Fibroblast of skin of back (primary cell): Measurements from ENCODE around the gene PTGIR.
A peak's percentile ranks its signal among the peaks of the same experiment; 100 is the strongest.

Experiments
- DNase-seq: peaks from one replicate; pipeline ENCODE4 v3.0.0-alpha.2; 2013

The PTGIR gene

DNA sequence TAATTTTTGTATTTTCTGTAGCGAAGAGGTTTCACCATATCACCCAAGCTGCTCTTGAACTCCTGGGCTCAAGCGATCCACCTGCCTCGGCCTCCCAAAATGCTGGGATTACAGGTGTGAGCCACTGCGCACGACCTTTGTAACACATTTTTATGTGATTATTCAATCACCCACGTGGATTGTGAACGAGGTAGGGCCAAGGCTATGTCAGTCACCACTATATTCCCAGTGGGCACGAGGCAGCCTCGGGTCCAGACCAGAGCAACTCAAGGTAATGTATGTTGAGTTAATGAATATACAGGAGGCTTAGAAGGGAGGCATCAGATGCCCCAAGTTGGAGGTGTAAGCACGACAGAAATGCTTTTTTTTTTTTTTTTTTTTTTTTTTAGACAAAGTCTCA is 8.9 kb downstream of the PTGIR start:
- DNase-seq, result no peak

DNA sequence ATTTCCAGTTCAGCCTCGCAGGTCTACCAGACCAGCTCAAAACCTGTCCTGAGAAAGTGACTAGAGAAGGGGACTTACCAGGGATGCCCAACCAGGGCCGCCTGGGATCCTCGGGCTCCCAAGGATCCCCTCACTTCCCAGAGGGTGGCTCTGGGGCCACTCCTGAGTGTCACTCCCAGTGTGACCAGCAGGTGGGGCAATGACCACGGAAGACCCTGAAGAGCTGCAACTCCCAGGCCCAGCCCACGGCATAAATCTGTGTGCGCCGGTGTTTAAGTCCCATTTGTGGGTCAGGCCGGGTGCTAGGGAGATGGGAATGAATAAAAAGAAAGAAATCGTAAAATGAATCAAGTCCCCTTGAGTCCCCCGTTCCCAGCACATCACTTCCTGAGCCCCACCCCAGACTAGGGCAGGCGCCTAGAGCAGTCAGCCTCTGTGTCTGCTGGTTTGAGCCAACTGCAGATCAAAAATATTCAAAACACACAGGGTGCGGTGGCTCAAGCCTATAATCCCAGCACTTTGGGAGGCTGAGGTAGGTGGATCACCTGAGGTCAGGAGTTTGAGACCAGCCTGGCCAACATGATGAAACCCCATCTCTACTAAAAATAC is 10.7 kb downstream of the PTGIR start:
- DNase-seq, result peak; percentile 71

DNA sequence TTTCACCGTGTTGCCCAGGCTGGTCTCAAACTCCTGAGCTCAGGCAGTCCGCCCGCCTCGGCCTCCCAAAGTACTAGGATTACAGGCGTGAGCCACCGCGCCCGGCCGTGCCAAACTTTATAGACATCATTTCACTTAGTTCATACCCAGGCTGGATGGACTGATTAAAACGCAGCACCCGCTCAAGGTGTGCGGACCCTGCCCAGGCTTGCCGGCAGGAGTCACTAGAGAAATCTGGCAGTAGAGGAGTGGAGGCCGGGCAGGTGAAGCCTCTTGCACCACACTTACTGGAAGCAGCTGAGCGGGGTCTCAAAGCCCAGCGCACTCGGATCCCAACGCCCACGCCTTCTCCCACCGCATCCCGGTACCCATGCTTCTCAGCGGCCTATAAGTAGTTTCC is 11.4 kb downstream of the PTGIR start:
- no peak for DNase-seq

DNA sequence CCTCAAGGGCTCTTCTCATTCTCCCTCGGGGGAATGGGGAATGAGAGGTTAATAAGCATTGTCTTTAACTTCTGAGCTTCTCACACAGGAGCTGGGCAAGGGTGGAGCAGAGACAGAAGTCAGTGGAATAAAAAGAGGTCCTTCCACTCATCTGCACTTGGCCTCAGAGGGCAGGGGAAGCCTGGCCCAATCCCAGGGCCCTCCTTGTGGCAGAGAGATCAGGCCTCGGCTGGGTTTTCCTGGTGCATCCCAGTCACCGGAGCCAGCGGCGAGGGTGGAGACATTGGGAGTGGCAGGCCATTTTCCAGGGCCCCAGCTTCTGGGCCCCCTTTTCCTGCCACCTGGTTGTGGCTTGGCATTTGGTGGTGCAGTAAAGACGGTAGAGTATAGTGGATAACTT is 13.1 kb downstream of the PTGIR start:
- DNase-seq, result no peak

DNA sequence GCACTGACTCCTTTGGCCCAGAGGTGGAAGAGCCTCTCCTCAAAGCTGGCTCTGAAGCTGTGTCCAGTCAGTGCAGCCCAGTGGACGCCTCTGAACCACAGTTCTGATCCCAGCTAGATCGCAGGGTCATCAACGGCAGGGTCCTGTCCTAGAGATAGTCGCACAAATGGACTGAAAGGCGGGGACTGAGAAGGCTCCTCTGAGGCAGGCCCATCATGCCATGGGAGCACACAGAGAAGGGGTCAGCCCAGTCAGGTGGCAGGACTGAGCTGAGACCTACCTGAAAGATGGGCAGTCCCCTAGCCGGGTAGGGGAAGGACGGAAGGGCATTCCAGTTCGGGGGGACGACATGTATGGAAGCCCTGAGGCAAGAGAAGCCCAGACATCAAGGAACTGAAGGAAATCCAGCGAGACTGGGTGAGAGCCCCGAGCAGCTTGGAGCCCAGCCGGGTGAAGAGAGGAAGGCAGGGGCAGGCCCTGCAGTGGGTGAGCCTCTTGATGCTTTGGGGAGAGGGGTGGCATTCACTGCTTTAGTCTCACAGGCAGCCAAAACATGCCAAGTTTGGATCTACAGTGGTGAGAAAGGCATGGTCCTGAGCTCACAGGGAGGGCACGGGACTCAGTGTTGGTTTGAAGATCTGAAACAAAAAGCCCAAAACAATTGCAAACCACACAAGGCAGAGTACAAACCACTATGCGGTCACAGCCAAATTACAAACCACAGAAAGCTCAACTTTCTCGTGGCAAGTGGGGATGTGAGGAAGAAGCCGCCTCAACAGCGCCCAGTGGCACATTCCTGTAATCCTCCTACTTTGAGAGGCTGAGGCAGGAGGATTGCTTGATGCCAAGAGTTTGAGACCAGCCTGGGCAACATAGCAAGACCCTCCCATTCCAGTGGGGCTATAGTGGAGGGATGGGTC is 13.8 kb downstream of the PTGIR start:
- DNase-seq, result no peak

GRCh38 chr19:46610413-46610775 is 14.5 kb downstream of the PTGIR start:
- no peak for DNase-seq

DNA sequence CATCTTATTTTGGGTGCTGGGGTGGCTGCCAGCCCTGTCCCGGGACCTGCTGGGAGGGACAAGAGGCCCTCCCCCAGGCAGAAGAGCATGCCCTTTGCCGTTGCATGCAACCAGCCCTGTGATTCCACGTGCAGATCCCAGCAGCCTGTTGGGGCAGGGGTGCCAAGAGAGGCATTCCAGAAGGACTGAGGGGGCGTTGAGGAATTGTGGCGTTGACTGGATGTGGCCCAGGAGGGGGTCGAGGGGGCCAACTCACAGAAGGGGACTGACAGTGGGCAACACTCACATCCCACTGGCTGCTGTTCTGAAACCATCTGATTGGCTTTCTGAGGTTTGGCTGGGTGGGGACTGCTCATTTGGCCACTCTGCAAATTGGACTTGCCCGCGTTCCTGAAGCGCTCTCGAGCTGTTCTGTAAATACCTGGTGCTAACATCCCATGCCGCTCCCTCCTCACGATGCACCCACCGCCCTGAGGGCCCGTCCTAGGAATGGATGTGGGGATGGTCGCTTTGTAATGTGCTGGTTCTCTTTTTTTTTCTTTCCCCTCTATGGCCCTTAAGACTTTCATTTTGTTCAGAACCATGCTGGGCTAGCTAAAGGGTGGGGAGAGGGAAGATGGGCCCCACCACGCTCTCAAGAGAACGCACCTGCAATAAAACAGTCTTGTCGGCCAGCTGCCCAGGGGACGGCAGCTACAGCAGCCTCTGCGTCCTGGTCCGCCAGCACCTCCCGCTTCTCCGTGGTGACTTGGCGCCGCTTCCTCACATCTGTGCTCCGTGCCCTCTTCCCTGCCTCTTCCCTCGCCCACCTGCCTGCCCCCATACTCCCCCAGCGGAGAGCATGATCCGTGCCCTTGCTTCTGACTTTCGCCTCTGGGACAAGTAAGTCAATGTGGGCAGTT is 15.1 kb downstream of the PTGIR start:
- DNase-seq, result no peak

DNA sequence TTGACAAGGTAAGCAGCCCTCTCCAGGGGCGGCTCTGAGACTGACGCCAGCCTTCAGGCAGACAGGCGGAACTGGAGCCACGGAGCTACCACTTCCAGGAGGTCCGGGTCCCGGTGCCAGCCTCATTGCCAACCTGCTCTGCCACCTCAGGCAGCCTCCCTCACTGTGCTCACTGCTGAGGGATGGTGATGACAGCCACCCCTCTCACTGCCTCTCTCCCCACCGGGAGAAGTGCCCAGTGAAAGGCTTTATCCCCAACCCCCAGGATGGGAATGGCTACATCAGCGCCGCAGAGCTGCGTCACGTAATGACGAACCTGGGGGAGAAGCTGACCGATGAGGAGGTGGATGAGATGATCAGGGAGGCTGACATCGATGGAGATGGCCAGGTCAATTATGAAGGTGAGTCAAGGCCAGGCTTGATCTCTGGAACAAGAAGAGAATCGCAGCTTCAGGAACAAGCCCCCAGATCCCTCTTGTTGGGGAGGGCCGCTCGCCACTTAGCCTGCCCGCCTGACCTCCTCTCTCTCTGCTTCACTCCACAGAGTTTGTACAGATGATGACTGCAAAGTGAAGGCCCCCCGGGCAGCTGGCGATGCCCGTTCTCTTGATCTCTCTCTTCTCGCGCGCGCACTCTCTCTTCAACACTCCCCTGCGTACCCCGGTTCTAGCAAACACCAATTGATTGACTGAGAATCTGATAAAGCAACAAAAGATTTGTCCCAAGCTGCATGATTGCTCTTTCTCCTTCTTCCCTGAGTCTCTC is 16.1 kb downstream of the PTGIR start:
- no peak for DNase-seq

DNA sequence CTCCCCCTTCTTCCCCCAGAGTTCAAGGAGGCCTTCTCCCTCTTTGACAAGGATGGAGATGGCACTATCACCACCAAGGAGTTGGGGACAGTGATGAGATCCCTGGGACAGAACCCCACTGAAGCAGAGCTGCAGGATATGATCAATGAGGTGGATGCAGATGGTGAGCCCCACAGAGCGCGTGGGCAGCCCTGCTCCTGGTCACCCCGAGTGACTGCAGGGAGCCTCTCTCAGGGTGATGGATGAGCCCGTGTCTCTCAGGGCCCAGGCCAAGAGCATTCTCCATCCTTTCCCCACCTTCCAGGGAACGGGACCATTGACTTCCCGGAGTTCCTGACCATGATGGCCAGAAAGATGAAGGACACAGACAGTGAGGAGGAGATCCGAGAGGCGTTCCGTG is 16.7 kb downstream of the PTGIR start:
- no peak for DNase-seq

DNA sequence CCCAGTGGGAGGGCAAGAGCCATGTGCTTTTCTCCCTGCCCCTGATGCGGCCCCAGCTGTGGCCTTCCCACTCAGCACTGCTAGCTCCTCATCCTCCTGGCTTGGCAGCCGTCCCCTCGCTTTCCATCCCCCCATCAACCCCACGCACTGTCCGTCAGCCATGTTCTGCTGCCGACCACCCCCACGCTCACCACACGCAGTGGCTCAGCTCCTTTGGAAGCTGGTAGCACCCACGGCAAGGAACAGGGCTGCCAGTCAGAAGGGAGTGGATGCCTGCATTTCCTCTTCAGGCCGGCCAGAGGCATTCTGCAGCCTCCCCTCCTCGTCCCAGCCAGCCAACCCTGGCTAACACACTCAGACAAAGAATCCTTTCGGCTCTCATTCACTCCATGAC is 17.4 kb downstream of the PTGIR start:
- no peak for DNase-seq

GRCh38 chr19:46606681-46607447 is 18.0 kb downstream of the PTGIR start:
- no peak for DNase-seq

GRCh38 chr19:46606019-46606418 is 18.9 kb downstream of the PTGIR start:
- DNase-seq, result no peak

- DNase-seq, result no peak
Measured at GRCh38 chr19:46605356-46605821, 19.5 kb downstream of the PTGIR start.

- DNase-seq, result no peak
Measured at GRCh38 chr19:46604781-46605355, 20.0 kb downstream of the PTGIR start.

GRCh38 chr19:46603752-46604231 is 21.1 kb downstream of the PTGIR start:
- no peak for DNase-seq

- no peak for DNase-seq
Measured at GRCh38 chr19:46603195-46603637, 21.7 kb downstream of the PTGIR start.

DNA sequence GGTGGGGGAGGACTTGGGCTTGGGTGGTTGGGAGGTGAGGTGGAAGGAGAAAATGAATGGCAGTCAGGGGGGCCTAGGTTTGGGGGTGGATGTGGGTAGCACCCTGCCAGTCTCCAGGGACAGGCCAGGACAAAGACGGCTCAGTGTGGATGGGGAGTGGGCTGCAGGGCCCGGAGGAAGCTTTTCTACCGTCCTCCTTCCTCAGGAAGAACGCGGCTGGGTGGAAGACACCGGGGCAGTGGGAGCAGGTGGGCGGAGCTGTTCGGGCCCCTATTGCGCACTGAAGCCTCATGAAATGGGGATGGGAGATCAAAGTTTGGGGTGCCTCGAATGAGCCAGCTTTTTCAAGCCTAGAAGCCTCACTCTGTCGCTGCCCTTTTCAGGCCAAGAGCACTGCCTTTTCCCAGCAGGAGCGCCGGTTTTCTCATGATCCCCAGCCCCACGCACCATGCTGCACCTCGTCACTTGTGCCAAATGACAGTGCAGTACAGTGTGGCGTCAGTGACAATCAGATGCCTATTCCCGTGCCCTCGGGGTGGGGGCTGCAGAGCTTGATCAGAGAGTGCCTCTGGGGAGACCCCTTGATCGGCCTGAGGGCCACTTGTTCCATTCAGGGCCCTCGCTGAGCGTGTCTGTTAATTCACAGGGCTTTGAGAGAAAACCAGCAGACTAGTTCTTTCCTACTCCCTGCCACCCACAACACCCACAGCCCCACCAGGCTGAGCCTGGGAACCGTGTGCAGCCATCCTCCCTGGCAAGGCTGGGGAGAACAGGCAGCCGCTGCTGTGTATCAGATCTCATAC is 22.3 kb downstream of the PTGIR start:
- no peak for DNase-seq

GRCh38 chr19:46601318-46602224 is 23.3 kb downstream of the PTGIR start, which contains the start of gene CALM3:
Gene CALM3, plus strand, starts transcription at chr19:46601330. Its CDS starts 105 bp downstream, at chr19:46601435.
- no peak for DNase-seq
